DND-41 (cell line): ENCODE measurements around the gene SIRT2.

Experiments used
- EZH2 ChIP-seq: IDR thresholded peaks from 3 replicates; pipeline ENCODE4 v1.6.1; 2012; ENCODE audit warnings: borderline replicate concordance, low read depth, mild to moderate bottlenecking, moderate library complexity, low read length, inconsistent platforms; ENCODE audit not compliant: severe bottlenecking
- TF ChIP-seq, protein P1 (sequence below): IDR thresholded peaks from 2 replicates; pipeline ENCODE4 v1.5.1; 2012; ENCODE audit warnings: borderline replicate concordance, low read length, moderate library complexity, mild to moderate bottlenecking; ENCODE audit not compliant: poor library complexity, severe bottlenecking; ENCODE audit errors: extremely low read depth

DNA sequence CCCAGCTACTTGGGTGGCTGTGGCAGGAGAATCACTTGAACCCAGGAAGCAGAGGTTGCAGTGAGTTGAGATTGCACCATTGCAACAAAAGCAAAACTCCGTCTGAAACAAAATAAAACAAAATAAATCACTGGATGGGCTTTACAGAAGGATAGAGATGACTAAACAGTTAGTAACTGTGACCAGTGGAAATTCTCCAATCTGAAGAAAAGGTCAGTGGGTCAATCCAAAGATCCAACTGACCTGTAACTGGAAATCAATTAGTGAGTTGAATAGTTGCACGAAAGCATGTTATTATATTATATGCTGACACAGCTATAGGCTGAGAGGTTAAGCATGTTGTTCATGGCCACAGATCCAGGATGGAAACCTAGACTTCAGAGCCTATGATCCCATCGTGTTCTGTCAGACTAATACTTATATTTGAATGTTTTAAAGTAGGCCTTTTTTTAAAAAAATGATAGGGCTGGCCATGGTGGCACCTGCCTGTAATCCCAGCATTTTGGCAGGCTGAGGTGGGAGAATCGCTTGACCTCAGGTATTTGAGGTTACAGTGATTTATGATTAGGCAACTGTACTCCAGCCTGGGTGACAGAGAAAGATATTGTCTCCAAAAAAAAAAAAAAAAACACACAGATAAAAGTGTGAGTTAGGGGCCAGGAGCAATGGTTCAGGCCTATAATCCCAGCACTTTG is 69.2 kb downstream of the SIRT2 start:
- TF ChIP-seq, protein P1, sequence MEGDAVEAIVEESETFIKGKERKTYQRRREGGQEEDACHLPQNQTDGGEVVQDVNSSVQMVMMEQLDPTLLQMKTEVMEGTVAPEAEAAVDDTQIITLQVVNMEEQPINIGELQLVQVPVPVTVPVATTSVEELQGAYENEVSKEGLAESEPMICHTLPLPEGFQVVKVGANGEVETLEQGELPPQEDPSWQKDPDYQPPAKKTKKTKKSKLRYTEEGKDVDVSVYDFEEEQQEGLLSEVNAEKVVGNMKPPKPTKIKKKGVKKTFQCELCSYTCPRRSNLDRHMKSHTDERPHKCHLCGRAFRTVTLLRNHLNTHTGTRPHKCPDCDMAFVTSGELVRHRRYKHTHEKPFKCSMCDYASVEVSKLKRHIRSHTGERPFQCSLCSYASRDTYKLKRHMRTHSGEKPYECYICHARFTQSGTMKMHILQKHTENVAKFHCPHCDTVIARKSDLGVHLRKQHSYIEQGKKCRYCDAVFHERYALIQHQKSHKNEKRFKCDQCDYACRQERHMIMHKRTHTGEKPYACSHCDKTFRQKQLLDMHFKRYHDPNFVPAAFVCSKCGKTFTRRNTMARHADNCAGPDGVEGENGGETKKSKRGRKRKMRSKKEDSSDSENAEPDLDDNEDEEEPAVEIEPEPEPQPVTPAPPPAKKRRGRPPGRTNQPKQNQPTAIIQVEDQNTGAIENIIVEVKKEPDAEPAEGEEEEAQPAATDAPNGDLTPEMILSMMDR = no peak
- TF ChIP-seq EZH2 = no peak
